GM12872 (cell line): ENCODE measurements around the gene SH3RF3.

Experiments used
- TF ChIP-seq, protein P1 (sequence below): IDR thresholded peaks from 3 replicates; pipeline ENCODE4 v1.5.1; 2011; ENCODE audit warnings: low read depth, mild to moderate bottlenecking, low read length, moderate library complexity; ENCODE audit not compliant: insufficient read depth

SH3RF3 gene

DNA sequence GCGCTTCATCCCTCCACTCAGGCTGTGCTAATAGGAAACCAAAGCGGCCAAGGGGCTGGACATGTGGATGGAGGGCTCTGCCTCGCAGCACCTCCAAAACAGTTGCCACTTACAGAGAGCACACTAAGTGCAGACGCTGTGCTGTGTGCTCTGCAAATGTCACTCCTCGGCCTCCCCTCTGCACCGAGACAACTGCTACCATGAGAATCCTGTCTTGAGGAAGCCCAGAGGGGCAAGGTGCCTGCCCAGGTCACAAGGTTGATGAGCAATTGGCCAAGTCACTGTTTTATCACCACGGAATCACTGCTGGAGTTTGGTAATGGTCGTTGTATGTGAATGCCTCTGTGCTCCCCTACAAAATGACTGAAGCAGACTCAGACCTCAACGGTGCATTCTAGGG is 352.6 kb downstream of the SH3RF3 start:
- TF ChIP-seq, protein P1, sequence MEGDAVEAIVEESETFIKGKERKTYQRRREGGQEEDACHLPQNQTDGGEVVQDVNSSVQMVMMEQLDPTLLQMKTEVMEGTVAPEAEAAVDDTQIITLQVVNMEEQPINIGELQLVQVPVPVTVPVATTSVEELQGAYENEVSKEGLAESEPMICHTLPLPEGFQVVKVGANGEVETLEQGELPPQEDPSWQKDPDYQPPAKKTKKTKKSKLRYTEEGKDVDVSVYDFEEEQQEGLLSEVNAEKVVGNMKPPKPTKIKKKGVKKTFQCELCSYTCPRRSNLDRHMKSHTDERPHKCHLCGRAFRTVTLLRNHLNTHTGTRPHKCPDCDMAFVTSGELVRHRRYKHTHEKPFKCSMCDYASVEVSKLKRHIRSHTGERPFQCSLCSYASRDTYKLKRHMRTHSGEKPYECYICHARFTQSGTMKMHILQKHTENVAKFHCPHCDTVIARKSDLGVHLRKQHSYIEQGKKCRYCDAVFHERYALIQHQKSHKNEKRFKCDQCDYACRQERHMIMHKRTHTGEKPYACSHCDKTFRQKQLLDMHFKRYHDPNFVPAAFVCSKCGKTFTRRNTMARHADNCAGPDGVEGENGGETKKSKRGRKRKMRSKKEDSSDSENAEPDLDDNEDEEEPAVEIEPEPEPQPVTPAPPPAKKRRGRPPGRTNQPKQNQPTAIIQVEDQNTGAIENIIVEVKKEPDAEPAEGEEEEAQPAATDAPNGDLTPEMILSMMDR, result no peak

- TF ChIP-seq, protein P1, result no peak
These were observed 353.4 kb downstream of the SH3RF3 start for GRCh38 chr2:109482361-109482861.

DNA sequence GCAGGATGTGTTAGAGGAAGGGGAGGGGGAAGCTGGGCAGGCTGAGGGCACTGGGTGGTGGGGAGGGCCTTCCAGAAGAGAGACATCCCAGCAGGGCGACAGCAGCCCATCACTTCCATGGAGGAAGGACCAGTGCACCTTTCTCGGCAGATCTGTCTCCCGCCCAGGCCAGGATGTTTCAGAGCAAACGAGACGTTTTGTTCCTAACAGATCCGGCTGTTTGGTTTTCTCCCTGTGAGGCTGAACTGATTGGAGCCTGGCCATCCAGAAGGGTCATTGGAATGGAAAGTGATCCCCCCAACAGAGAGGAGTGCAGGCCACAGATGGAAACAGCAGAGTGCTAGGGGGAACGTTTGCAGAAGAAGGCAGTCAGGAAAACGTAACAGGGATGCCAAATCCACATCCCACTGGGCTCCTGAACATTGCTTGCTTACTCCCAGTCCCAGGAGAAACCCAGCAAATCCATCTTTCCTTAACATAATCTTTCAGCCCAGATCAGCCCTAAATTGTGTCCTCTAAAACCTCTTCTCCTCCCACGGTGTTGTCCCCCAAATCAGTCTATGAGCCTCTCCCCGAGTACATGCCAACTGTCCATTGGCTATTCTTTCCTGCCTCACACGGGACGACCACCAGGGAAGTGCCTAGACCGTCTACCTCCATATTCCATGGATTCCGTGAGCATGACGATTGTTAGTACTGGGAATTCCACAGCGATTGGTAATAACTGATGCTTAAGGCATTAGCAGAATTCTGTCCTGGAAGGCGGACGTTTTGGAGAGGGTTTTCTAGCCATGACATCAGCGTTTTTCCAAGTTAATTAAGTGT is 357.9 kb downstream of the SH3RF3 start:
- TF ChIP-seq, protein P1, result no peak

DNA sequence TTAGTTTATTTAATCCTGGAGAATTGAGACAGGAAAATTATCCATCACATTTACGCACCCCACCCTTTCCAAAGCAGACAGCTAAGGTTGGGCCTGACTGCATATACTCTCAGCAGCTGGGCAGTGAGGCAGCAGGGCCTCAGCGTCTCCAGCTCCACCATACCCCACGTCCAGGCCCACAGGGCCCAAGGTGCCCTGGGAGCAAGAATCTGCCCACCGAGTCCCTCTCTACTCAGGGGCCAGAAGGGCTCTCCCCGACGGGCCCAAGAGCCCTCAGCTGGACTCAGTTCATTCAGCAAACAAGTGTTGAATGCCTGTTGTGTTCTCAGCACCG is 358.5 kb downstream of the SH3RF3 start:
- TF ChIP-seq, protein P1, result no peak

- TF ChIP-seq, protein P1, result no peak
These were observed 359.1 kb downstream of the SH3RF3 start for GRCh38 chr2:109487871-109488655.

DNA sequence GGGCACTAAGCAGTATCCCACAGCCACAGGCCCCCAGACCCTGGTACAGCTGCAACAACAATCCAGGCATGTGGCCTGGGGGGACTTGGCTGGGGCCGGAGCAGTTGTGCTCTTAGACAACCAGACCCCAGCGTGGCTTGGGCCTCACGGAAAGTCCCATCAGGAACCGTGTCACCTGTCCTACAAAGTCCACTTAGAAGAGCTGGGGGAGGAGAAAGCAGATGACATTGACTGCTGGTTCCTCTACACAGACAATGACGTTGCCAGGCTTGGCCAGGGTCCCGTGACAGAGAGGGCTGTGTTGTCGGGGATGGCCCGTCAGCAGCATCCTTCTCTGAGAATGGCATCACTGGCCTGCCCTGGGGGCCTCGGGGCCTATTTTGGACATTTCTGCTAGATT is 360.3 kb downstream of the SH3RF3 start:
- TF ChIP-seq, protein P1, result no peak

- TF ChIP-seq, protein P1, result no peak
These were observed 364.4 kb downstream of the SH3RF3 start for GRCh38 chr2:109493176-109493935.
